Metanephros (tissue), 1 donor: ENCODE data around the gene C6orf89. TPM values are rescaled to one million over a fixed set of nuclear protein-coding genes. Genes with fewer than 3 reads are reported as not detected.

Source experiments
- total RNA-seq: library from RNA; depleted of rRNA; stranded (reverse); fragments of >200 nt; gene quantifications from one replicate; pipeline ENCODE4 v1.2.3, GENCODE V29; 2014

Gene C6orf89, protein sequence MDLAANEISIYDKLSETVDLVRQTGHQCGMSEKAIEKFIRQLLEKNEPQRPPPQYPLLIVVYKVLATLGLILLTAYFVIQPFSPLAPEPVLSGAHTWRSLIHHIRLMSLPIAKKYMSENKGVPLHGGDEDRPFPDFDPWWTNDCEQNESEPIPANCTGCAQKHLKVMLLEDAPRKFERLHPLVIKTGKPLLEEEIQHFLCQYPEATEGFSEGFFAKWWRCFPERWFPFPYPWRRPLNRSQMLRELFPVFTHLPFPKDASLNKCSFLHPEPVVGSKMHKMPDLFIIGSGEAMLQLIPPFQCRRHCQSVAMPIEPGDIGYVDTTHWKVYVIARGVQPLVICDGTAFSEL
- total RNA-seq, result 34.2 TPM

DNA sequence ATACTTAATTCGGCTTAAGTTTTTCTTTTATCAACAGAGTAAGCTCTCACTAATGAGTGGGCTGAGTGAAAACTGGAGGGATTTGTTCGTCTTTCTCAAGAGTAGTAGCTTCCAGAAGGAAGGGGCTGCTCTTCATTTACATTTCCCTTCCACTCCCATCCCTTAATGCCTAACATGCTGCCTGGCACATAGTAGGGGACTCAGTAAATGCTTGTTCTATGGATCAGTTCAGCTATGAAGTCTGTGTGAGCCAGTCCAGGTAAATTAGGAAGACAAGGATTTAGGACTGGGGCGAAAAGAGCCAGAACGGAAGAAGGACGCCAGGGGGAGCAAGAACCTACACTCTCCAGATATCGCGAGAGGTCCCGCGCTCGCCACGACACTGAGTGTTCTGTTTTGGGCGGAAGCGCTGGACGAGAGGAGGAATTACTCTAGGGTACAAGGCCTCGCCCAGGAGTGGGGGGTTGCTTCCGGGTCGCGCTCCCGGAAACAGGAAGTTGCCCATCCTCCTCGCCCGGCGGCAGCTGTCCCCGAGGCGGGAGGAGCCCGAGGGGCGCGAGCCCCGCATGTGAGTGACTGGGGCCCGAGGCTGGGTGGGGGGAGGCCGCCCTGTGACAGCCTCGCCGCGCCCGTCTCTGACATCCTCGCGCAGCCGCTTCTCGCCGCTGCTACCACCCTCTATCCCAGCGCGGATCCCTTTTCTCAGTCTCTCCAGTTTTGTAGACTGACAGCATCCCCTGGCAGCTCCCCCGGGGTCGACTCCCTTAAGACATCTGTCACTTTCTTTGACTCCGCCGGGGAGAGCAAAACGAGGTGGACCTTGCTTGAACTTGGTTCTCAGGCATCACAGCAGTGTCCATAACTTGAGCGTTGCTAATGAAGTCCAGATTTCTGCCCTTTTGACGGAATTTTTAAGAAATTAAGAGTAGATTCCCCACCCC, at the start of gene C6orf89:
Gene C6orf89 (plus strand): TSS at position 492 of the 941 bp plus-strand sequence. CDS start 13,493 bp downstream, outside the sequence.

DNA sequence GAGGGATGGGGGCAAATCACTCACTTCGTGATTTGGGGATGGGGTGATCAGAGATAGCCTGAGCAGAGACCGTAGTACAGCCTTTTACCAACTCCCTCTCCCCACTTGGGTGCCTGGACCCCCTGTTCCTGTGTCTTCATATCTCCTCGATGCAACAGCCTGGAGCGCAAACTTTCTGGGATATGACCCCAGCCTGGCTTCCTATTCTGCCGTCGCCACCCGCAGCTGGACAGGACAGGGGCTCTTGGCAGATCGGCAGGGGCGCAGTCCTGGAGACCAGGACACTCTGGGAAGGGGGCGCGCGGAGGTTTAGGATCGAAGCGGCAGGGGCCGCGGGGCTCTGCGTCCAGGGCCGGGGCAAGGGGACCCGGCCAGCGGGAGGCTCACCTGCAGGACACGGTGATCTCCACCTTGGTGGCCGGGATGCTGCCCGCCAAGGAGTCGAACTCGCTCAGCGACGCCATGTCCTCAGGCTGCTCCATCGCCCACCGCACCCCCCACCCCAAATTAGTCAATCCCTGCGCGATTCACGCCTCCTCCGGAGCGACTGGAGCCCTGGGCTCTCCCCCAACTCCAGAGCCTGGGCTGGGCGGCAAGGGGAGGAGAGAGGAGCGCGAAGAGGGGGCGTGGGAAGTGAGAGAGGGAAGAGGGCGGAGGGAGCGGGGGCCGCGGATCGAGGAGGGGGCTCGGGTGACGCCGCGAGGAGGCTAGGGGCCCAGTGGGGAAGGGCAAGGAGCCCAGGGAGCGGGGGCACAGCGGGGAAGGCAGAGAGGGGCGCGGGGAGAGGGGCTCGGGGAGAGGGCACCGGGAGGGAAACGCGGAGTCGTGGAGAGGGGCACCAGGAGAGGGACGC, 46.6 kb upstream of the C6orf89 start, which contains the start of gene CPNE5:
Gene CPNE5 (minus strand): TSS at position 549 of the 853 bp plus-strand sequence. CDS start 67 bp downstream, at position 482.

DNA sequence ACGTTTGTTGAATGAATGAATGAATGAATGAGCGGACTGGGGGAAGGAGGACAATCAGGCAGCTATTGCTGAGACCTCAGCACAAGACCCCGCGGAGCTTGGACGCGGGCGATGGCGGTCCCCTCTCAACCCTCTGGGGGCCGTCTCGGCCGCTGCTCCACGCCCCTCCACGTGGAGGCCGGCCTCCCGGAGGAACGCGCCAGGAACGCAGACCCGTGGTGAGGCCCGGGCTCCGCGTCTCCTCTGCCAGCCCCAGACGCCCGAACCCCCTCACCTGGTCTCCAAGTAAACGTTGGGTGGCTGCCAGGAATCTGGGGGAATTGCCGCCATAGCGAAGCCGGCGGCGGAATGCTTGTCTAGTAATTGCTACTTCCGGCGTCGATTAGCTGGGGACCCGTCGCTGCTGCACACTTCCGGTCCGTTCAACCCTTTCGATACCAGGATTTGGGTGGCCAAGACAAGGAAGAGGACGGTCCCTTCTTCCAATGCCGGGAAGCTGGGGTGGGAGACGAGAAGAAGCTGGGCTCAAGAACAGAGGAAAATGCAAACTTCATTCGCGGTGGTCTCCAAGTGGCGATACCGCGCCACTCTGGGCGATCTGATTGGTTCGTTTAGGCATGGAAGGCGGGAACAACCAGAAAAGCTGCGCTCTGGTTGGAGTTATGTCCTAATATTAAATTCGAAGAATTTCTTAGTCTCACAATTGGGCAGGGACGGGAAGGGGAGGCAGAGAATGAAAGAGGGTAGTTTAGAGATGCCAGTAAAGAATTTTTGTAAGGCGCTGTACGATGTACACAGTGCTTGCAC, 11.1 kb upstream of the C6orf89 start, which contains the start of gene PPIL1:
Gene PPIL1 (minus strand): TSS at position 361 of the 807 bp plus-strand sequence. CDS start 31 bp downstream, at position 330.

DNA sequence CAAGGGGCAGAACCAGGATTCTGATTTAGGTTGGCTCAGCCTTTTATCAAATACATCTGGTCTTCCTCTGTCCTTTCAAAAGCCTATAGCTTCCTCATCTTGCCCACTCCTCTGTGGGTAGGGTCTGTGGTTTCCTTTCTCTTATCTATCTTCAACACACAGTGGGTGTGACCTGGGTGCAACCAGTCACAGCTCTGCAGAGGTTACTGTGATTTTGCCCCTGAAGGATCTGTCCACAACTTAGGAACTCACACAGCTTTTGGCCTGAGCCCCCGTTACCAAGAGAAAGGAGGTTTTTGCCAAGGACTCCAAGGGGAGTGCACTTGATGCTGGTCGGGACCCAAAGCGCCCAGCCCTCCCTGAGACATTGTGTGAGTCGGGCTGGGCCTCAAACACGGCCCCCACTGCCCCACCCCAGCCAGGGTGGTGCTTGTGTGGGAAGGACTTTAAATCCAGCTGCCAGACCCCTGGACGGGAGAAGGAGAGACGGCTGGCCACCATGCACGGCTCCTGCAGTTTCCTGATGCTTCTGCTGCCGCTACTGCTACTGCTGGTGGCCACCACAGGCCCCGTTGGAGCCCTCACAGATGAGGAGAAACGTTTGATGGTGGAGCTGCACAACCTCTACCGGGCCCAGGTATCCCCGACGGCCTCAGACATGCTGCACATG, 68.6 kb downstream of the C6orf89 start, which contains the start of gene PI16:
Gene PI16 (plus strand): TSS at position 477 of the 670 bp plus-strand sequence. CDS start 23 bp downstream, at position 500.

Other genes starting within 250 kb of the C6orf89 start
- 27.4 TPM for gene CDKN1A, start 207.2 kb upstream of the C6orf89 start, total RNA-seq
- gene RAB44, start 188.1 kb upstream of the C6orf89 start, total RNA-seq, result 1.5 TPM
- gene CPNE5, start 46.5 kb upstream of the C6orf89 start, total RNA-seq, result 14.2 TPM
- gene PPIL1, start 11.1 kb upstream of the C6orf89 start, total RNA-seq, result 29.0 TPM
- gene PI16, start 68.8 kb downstream of the C6orf89 start, total RNA-seq, result 8.8 TPM
- 146 TPM for gene MTCH1, start 100.2 kb downstream of the C6orf89 start, total RNA-seq
- 10.9 TPM for gene FGD2, start 119.7 kb downstream of the C6orf89 start, total RNA-seq